HG03280 (cell line): ENCODE measurements around the gene PHF20.
"Not testable (repeated sequence)": the region's sequence is repeated elsewhere in the genome, so short reads cannot be mapped to it uniquely, and the experiment has no call there.

ENCODE experiments used
- ATAC-seq: cut with Tn5 transposase; IDR thresholded peaks from one replicate; pipeline ENCODE4 v1.9.1; 2021; ENCODE audit warnings: mild to moderate bottlenecking, moderate library complexity; ENCODE audit not compliant: unreplicated experiment

Gene PHF20

DNA sequence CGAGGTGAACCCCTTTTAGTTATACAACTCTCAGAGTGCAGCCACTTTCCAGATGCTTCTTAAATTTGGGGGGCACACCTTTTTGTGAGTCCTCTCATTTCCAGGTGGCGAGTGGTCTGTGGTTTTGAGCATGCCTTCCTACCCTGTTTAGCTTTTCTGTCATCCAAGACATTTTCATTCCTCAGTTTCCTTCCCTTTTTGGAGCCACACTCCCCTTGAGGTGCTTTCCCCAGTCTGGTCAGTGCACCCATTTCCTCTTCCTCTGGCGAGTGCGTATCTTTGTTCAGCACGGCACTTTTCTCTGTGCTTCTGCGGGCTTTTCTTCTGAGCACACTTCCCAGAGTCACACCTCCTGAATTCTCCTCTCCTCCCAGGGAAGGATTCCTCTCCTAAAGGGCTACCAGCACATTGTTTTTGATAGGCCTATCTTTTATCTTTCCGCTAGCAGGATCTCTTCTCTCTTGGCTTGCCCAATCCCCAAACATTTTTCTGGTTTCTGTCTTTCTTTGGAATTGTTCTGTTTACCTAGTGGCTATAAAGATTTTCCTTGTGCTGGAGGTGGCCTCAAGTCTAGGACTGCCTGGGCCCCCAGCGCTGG is 1.4 kb downstream of the PHF20 start:
- no peak for ATAC-seq

DNA sequence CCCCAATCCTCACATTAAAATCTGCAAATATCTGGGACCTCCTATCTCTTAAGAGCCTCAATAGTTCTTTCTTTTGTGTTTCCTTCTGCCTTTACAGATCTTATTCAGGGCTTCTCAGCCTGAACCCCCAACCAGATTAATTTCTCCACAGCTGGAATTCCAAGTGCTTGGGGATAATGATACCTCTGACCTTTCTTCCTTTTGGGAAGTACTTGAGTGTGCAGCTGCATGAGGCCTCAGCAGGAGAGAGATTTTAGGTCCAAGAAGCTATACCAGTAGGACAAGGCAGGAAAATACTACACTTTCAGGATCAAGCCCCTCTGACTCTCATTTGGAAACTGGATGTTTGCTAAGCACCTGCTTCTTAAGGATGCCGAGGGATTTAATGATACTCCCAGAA is 2.6 kb downstream of the PHF20 start:
- ATAC-seq = no peak

DNA sequence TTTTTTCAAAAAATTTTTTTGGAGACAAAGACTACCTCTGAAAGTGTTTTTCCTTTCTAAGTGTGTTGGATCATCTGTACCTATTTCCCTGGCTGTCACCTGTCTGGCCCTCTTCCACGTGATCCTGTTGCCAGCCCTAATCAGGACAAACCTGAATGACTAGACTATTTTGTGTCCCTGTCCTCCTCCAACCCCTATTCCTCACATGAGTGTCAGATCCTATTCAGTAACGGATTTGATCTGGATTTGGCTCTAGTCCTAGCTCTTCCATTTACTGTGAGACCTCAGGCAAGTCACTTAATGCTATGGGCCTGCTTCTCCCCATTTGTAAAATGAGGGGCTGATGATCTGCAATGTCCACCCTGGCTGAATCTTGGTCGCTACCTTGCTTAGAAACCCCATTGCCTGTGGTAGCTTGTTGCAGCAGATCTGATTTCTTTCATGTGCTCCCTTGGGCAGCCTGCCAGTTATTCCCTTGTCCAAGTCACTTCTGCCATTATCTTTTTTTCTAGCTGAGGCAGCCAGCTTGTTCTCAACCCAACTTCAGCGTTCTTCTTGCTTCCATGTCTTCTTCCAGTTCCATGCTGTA is 4.8 kb downstream of the PHF20 start:
- ATAC-seq = no peak

DNA sequence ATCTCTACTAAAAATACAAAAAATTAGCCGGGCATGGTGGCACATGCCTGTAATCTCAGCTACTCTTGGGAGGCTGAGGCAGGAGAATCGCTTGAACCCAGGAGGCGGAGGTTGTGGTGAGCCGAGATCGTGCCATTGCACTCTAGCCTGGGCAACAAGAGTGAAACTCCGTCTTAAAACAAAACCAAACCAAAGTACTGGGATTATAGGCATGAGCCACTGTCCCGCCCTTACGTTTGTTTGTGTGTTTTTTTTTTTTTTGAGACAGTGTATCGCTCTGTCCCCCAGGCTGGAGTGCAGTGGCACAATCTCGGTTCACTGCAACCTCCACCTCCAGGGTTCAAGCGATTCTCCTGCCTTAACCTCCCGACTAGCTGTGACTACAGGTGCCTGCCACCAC is 12.0 kb downstream of the PHF20 start:
- not testable (repeated sequence) for ATAC-seq

DNA sequence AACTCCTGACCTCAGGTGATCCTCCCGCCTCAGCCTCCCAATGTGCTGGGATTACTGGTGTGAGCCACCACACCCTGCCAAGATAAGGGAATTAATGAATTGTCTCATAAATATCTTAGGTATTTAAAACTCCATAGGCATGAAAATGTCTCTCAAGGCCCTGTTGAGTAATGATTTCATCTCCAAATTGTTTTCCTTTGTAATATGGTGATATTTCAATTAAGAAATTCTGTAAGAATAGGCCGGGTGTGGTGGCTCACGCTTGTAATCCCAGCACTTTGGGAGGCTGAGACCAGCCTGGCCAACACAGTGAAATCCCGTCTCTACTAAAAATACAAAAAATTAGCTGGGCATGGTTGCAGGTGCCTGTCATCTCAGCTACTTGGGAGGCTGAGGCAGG is 13.7 kb downstream of the PHF20 start:
- ATAC-seq = not testable (repeated sequence)

DNA sequence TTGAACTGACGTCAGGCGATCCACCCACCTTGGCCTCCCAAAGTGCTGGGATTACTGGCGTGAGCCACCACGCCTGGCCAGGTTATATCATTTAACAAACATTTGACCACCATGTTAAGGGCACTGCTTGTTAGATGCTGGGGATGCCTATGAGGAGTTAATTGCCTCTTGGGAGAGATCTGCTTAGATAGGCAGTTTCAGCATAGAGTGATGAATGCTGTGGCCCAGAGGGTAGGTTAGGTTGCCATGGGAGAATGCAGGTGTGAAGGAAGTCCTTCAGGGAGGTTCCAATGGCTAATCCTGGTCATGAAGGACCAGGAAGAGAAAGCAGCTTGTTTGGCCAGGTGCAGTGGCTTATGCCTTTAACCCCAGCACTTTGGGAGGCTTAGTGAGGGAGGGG is 17.0 kb downstream of the PHF20 start:
- ATAC-seq = no peak

DNA sequence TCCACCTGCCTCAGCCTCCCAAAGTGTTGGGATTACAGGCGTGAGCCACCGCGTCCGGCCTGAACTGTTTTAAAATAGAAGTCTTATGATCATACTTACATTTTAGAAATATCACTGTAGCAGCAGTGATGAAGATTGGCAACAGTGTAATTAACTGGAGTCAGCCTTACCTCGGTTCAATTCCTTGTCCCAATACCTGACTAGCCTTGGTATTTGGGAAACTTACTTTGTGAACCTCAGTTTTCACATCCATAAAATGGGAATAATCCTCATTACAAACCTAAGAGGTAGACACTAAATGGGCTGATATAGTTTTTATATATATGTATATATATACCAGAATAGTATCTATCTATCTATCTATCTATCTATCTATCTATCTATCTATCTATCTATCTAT is 19.3 kb downstream of the PHF20 start:
- no peak for ATAC-seq

DNA sequence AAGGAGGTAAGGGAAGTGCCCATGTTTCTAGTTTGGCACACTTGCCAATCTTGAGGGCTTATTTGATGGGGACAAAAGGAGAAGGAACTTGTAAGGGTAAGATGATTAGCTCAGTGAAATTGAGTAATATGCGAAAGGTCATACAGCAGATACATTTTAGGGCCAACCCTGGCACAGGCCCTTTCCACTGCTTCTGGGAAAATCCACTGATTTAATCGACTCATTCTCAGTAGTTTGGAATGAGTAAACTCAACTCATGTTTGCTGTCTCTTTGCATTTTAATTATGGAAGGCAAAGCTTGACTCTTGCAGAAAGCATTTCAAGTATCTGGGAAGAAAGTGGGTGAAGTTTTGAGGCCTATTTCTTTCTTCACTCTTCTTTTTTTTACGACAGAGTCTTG is 20.0 kb downstream of the PHF20 start:
- no peak for ATAC-seq

DNA sequence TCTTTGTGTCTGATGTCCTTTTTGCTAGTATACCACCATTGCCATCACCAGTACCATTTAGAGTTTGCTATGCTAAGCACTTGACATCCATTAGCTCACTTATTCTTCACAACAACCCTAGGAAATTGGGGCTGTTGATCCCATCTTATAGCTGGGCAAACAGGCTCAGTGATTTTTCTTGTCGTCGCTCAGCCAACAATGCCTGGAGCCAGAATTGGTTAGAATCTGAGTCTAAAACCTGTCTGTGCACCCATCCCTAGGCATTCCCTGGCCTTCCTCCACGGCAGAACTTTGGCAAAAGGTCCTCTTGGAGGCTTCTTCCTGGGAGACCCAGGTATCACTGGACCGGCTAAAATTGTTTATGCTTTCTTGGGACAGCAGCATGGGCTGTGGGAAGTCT is 20.9 kb downstream of the PHF20 start:
- ATAC-seq = no peak

DNA sequence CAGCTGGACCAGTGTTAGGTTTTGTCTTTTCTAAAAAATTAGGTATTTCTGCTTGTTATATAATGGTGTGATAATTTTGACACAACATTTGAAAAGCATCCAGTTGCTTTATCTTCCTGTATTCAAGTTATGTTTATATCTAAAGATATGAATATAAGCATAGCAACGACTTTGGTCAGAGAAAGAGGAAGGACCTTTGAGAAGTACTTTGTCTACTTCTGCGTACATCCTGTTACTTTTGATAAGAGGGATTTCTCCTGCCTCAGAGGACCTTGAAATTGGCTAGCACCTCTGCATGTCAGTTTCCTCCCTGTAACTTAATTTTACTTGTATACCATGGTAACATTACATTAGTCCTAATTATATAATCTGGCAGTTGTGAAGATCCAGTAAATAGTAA is 24.8 kb downstream of the PHF20 start:
- no peak for ATAC-seq

DNA sequence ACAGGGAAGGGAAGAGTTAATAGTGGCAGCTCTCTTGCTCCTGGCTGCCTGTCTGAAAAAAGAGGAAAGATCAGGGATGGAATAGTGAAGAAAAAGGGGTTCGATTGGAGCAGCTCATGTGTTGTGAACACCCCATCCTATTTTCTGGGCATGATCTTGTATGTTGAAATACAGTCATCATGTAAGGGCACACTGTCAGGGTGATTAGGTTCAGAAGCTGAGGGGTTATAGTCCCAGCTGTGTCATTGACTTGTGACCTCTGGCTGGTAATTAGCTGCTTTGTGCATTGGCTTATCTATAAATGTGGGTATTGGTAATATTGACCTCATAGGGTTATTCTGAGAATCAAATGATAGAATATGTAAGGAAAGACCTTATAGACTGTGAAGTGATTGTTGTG is 30.1 kb downstream of the PHF20 start:
- ATAC-seq = no peak

DNA sequence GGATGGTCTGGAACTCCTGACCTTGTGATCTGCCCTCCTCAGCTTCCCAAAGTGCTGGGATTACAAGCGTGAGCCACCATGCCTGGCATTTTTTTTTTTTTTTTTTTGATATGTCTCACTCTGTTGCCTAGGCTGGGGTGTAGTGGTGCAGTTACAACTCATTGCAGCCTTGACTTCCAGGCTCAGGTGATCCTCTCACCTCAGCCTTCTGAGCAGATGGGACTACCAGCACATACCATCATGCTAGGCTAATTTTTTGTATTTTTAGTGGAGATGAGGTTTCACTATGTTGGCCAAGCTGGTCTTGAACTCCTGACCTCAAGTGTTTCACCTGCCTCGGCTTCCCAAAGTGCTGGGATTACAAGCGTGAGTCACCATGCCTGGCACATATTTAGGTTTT is 34.3 kb downstream of the PHF20 start:
- ATAC-seq = no peak

DNA sequence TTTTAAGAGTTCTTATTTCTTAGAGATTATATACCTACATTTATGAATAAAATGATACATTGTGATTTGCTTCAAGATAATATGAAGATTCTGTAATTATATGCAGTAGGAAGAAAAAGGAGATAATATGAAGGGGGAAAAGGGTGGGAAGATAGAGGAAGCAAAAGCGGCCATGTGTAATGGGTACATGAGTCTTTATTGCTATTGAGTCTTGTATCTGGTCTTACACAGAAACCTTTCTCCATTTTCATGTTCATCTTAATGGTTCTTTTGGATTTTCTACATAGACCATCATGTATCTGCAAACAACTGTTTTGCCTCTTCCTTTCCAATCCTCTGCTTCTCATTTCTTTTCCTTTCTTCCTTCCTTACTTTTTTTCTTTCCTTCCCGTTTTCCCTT is 36.1 kb downstream of the PHF20 start:
- no peak for ATAC-seq

DNA sequence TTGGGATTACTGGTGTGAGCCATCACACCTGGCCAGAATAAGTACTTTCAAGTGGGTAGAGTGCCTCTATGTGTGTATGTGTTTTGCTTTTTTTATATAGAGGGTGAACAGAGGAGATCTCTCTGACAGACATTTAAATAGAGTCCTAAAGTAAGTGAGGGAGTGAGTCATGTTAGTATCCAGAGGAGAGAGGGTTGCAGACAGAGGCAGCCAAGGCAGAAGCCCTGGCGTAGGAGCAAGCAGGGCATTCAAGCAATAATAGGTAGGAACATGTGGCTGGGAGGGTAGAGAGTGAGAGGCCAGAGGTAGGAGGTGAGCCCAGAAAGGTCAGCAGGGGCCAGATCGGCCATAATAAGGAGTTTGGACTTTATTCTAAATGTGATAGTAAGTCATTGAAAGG is 48.9 kb downstream of the PHF20 start:
- ATAC-seq = no peak

DNA sequence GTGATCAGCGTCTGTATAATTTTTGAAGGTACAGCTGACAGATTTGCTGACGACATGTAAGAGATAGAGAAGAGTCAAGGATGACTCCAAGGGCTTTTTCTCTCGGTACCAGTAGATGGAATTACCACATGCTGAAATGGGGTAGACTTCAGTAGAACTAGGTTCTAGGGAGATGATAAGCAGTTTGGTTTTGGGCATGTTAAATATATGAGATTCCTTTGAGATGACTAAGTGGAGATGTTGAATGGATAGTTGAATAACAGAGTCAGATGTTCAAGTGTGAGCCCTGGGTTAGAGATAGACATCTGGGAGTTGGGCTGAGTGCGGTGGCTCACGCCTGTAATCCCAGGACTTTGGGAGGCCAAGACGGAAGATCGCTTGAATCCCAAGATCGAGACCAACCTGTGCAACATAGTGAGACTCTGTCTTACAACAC is 50.0 kb downstream of the PHF20 start:
- no peak for ATAC-seq

DNA sequence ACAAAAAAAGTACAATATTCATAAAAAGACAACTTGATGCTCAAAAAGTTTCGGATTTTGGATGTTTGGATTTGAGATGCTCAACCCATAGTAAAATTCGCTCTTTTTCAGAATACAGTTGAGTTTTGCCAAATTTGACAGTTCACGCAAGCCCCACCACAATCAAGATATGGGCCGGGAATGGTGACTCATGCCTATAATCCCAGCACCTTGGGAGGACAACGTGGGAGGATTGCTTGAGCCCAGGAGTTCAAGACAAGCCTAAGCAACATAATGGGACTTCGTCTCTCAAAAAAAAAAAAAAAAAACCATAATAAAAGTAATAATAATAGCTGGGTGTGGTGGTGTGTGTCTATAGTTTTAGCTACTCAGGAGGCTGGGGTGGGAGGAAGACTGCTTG is 51.3 kb downstream of the PHF20 start:
- ATAC-seq = no peak

DNA sequence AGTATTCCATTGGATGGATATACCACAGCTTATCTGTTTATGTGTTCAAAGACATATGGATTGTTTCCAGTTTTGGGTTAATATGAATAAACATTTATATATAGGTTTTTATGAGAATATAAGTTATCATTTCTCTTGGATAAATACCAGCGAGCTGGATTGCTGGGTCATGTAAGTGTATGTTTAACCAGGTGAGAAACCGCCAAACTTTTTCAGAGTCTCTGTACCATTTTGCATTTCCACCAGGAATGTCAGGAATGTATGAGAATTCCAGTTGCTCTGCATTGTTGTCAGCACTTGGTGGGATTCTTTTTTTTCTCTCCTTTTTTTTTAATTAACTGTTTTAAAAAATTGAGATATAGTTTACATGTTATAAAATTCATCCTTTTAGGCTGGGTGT is 52.1 kb downstream of the PHF20 start:
- no peak for ATAC-seq

DNA sequence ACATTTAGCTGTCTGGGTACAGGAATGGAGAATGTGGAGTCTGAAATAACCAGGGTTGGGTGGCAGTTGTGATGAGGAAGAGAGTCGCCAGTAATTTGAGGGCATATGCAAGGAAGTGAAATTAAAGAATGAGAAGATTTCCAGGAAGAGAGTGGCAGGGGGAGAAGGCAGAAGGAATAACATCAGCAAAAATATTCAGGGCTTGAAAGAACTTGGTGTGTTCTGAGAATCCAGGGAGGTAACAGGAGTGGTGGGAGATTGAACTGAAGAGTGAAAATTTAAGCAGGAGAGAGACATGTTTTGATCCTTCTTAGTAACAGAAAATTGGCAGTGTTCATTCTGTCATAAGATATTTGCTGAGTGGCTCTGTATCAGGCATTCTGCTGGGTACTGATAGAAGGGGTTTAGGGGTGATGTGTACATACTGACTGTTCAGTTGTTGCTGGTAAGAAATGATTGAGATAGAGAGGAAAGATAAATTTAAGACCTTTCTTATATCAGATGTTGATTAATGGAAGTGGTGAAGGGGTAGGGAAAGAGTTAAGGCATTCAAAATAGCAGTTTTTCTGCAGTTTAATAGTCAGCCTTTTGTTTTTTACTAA is 54.7 kb downstream of the PHF20 start:
- ATAC-seq = no peak

DNA sequence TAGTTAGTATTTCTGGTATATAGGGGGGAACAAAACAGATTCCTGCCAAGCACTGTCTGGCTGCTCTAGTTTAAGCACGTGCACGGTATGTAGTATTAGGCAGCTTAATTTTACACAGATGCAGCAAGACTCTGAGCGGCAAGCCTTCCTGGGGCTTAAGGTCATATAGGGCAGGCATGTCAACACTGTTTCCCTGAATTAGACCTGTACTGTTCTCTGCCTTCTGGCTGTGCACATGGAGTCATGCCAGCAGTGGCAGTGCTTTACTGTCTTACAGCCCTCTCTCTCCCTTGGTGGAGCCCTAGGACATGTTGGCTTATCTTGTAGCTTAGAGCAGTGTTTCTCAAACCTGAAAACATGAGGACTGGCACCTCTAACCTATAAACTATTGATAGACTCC is 56.6 kb downstream of the PHF20 start:
- no peak for ATAC-seq

DNA sequence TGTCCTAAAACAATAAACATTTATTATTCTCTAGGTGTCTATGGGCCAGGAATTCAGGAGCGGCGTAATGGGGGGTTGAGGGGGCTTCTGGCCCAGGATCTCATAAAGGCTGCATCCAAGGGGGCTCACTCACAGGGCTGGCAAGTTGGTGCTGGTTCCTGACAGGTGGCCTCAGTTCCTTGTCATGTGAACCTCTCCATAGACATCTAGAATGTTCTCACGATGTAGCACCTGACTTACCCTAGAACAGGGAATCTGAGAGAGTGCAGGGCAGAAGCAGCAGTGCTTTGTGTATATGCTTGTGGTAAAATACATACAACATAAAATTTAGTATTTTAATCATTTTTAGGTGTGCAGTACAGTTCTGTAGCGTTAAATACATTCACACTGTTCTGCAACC is 57.1 kb downstream of the PHF20 start:
- ATAC-seq = no peak

DNA sequence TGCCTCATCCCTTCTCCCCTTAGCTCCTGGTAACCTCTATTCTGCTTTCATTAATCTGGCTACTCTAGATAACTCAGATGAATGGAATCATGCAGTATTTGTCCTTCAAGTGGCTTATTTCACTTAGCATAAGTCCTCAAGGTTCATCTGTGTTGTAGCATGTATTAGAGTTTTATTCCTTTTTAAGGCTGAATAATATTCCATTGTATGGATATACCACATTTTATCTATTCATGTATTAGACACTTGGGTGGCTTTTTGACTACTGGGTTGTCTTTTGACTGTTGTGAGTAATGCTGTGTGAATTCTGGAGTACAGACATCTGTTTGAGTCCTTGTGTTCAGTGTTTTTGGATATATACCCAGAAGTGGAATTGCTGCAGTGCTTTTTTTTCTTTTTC is 58.4 kb downstream of the PHF20 start:
- no peak for ATAC-seq

DNA sequence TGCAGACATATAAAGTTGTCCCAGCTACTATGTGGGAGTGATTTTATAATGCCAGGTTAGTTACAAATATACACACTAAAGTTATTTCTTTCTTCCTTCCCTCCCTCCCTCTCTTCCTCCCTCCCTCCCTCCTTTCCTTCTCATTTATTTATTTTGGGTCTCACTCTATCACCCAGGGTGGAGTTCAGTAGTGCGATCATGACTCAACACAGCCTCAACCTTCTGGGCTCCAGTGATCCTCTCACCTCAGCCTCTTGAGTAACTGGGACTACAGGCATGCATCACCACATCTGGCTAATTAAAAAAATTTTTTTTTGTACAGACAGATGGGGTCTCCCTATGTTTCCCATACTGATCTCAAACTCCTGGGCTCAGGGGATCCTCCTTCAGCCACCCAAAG is 59.2 kb downstream of the PHF20 start:
- ATAC-seq = no peak

DNA sequence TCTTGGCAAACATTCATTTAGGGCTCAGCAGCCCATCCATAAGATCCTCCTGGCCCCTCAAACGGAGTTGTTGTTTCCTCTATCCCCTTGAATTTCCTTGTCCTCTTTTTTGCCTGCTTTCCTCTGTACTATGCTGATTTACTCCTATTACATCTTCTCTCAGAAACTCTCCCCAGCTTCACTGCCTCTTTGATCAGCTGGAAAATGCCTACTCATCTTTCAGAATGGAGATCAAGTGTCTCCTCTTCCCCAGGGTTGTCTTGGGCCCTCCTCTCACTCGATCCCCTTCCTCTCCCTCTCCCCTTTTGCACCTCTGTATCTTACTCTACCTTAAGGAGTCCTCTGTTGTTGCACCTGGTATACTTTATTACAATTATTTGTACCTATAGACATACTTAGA is 60.2 kb downstream of the PHF20 start:
- ATAC-seq = no peak
